Measurements from ENCODE around the gene CBLB.
"Not testable (repeated sequence)": the region's sequence is repeated elsewhere in the genome, so short reads cannot be mapped to it uniquely, and the experiment has no call there.

The CBLB gene

DNA sequence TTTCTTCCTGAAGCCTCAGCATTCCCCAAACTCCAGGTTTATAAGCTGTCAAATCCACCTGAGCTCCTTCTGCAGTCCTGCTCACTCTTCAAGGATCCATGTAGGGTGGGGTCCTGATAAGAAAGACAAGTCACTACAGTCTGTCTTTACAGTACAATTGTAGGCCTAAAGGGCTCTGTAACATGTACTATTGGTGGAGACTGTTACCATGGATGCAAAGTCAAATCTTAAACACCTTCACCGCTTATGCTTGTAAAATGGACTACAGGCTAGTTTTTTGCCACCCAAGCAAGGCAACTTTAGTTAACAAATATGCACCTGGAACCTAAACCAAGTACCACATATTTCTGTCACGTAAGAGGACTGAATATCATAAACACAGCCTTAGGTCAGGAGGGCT lies 44.7 kb downstream of the CBLB start:
- in situ Hi-C loops (cut with MboI; ENCODE audit: low sequenced_read_pairs, unreplicated experiment), result no loop called here
- DNase-seq (ENCODE audit: low spot score), result no peak
- no peak for TF ChIP-seq CTCF (IDR thresholded peaks at IDR 0.05; ENCODE audit: borderline replicate concordance, control extremely low read depth, extremely low read depth, insufficient read depth, missing control alignments)

DNA sequence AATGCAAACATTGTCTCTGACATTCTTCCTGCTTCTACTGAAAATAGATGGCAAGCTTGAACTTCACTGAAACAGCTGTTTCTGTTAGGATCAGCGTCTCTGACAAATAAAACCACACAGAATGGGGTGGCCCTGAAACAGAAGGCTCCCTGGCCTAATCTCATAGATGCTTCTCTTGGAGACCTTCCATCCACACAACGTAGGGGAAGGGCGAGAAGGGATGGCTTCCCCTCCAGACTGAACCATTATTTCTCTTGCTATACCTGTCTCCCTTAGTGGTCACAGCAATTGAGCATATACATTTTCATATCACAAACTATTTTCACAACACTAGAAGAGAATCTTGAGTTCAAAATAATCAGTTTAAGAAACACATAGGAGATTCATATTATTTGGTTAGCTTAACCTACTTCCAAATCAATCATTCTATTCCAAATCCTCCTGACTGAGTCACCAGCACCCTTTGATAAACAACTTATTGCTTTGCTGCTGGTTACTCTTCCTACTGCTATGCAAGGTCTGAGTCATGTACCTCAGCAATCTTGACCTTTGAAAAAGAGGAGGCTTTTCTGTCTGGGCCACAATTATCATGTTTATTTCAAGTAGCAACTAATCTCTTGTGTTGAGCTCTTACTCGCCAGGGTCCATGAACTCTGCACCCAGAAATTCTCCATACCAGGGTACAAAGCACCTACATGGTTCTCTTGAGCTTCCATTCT lies 45.5 kb downstream of the CBLB start:
- DNase-seq (ENCODE audit: low spot score), result no peak
- in situ Hi-C loops (cut with MboI; ENCODE audit: low sequenced_read_pairs, unreplicated experiment), result no loop called here

DNA sequence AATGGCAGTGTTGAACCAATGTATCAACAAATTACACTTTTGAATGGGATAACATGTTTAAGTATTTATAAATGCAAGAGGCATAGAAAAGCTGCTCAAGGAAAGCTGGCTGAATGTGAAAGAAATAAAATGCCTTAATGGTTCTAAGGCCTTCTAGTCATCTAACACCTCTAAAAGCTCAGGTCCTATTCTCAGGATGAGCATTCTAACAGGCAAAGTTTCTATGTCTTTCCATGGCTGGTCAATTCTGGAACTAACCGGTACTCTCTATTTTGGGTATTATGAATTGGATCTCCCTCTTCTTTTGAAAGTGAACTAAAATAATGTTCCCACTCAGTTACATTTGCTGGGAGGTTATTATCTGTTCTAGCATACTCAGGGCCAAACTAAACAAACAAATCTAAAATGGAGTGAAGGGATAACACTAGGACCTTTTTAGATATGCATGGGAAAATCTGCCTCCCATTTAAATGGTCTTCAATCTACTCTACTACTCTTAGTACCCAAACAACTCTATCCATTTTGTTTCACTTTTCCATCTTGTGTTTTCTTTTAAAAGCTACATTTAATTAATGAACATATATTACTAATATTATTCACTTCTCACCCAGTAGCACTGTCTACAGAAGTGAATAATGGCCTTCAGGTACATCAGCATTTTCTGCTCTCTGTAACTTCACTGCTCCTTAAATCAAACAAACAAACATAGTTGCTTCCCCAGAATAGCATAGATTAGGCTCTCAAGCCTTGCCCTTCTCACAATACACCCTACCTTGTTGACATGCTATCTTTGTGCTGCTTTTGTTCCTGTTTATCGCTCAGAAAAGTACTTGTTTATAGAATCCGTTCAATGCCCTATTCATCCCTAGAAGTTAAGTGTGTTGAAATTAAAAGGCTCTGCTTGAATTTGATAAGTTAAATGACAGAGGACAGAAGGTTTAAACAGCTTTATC lies 46.4 kb downstream of the CBLB start:
- TF ChIP-seq CTCF (IDR thresholded peaks at IDR 0.05; ENCODE audit: borderline replicate concordance, control extremely low read depth, extremely low read depth, insufficient read depth, missing control alignments), result no peak
- DNase-seq (ENCODE audit: low spot score), result no peak
- in situ Hi-C loops (cut with MboI; ENCODE audit: low sequenced_read_pairs, unreplicated experiment), result no loop called here

More for the DNA sequence above, 45.5 kb downstream of the CBLB start:
- TF ChIP-seq CTCF (IDR thresholded peaks at IDR 0.05; ENCODE audit: borderline replicate concordance, control extremely low read depth, extremely low read depth, insufficient read depth, missing control alignments), result no peak

GRCh38 chr3:105821433-105821832 lies 47.4 kb downstream of the CBLB start:
- no peak for DNase-seq (ENCODE audit: low spot score)
- in situ Hi-C loops (cut with MboI; ENCODE audit: low sequenced_read_pairs, unreplicated experiment), result no loop called here

DNA sequence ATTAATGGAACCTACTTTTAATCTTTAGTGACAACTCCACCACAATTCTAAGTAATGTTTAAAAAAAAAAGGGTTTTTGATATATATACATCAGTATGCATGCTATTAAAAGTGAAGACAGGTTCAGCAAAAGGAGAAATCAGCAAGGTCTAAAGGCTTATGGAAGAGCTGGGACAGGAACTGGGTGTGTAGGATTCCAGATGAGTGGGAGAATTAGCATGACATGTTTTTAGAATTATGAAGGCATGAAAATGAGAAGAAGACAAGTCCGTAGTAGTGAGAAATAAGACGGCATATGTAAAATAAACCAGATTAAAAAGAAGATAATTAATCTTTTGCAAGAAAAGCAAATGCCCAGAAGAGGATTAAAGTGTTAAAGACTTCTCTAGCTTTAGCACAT lies 52.0 kb downstream of the CBLB start:
- in situ Hi-C loops (cut with MboI; ENCODE audit: low sequenced_read_pairs, unreplicated experiment), result no loop called here
- no peak for TF ChIP-seq CTCF (IDR thresholded peaks at IDR 0.05; ENCODE audit: borderline replicate concordance, control extremely low read depth, extremely low read depth, insufficient read depth, missing control alignments)
- no peak for DNase-seq (ENCODE audit: low spot score)

More at GRCh38 chr3:105821433-105821832, 47.4 kb downstream of the CBLB start:
- TF ChIP-seq CTCF (IDR thresholded peaks at IDR 0.05; ENCODE audit: borderline replicate concordance, control extremely low read depth, extremely low read depth, insufficient read depth, missing control alignments), result no peak

DNA sequence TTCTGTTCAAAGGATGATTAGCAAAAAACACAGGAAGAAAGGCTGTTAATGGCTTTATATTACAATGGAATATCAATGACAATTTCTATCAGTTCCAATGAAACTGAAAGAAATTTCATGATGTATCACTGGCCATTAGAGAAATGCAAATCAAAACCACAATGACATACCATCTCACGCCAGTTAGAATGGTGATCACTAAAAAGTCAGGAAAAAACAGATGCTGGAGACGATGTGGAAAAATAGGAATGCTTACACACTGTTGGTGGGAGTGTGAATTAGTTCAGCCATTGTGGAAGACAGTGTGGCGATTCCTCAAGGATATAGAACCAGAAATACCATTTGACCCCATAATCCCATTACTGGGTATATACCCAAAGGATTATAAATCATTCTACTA lies 53.5 kb downstream of the CBLB start:
- in situ Hi-C loops (cut with MboI; ENCODE audit: low sequenced_read_pairs, unreplicated experiment); DNase-seq (ENCODE audit: low spot score): not testable (repeated sequence)

GRCh38 chr3:105813710-105814109 lies 55.1 kb downstream of the CBLB start:
- in situ Hi-C loops (cut with MboI; ENCODE audit: low sequenced_read_pairs, unreplicated experiment), result no loop called here
- DNase-seq (ENCODE audit: low spot score), result no peak
- TF ChIP-seq CTCF (IDR thresholded peaks at IDR 0.05; ENCODE audit: borderline replicate concordance, control extremely low read depth, extremely low read depth, insufficient read depth, missing control alignments), result no peak
